ENCODE data around the gene PLSCR3.

- TF ChIP-seq POLR2A (IDR thresholded peaks at IDR 0.05) (no peak), CTCF (IDR thresholded peaks at IDR 0.05) (no peak)
Measured at GRCh38 chr17:7357381-7357780, 36.9 kb downstream of the PLSCR3 start.
